ENCODE measurements around the gene WNK2. TPM values are rescaled to one million over a fixed set of nuclear protein-coding genes. Genes with fewer than 3 reads are reported as not detected.
A peak's percentile ranks its signal among the peaks of the same experiment; 100 is the strongest.
"Not testable (repeated sequence)": the region's sequence is repeated elsewhere in the genome, so short reads cannot be mapped to it uniquely, and the experiment has no call there.

The WNK2 gene
- total RNA-seq, 4 donors from 2014 or later = 18.6 to 89.9 (median 40.8) TPM

- 89% methylated on average over 6 of the region's 6 CpGs for WGBS
- Histone ChIP-seq H3K9me3 (peaks cover 0 to 6% (median 0%) of the 10 kb centered on the region in 4 donors), H3K4me3 (no peak overlapping the region), H3K27ac (replicated peaks in 1 of 4) (no peak overlapping the region), H3K36me3 (no peaks in the 10 kb centered on the region), H3K27me3 (peaks cover 0 to 4% (median 0%) of the 10 kb centered on the region in 4 donors), H3K4me1 (peaks cover 0 to 4% (median 0%) of the 10 kb centered on the region in 4 donors)
- intact Hi-C loops (cut with DNase I) = no loop called here
- TF ChIP-seq POLR2A (IDR thresholded peaks at IDR 0.05; ENCODE audit: low read depth) (no peak), EP300 (IDR thresholded peaks at IDR 0.05) (no peak), POLR2AphosphoS5 (IDR thresholded peaks at IDR 0.05) (no peak)
- TF ChIP-seq, protein P1, sequence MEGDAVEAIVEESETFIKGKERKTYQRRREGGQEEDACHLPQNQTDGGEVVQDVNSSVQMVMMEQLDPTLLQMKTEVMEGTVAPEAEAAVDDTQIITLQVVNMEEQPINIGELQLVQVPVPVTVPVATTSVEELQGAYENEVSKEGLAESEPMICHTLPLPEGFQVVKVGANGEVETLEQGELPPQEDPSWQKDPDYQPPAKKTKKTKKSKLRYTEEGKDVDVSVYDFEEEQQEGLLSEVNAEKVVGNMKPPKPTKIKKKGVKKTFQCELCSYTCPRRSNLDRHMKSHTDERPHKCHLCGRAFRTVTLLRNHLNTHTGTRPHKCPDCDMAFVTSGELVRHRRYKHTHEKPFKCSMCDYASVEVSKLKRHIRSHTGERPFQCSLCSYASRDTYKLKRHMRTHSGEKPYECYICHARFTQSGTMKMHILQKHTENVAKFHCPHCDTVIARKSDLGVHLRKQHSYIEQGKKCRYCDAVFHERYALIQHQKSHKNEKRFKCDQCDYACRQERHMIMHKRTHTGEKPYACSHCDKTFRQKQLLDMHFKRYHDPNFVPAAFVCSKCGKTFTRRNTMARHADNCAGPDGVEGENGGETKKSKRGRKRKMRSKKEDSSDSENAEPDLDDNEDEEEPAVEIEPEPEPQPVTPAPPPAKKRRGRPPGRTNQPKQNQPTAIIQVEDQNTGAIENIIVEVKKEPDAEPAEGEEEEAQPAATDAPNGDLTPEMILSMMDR (IDR thresholded peaks at IDR 0.05) = no peak
- peak; percentile 84 for DNase-seq (ENCODE audit: extremely low spot score)
Measured at GRCh38 chr9:93340091-93340490, 156.2 kb downstream of the WNK2 start.

DNA sequence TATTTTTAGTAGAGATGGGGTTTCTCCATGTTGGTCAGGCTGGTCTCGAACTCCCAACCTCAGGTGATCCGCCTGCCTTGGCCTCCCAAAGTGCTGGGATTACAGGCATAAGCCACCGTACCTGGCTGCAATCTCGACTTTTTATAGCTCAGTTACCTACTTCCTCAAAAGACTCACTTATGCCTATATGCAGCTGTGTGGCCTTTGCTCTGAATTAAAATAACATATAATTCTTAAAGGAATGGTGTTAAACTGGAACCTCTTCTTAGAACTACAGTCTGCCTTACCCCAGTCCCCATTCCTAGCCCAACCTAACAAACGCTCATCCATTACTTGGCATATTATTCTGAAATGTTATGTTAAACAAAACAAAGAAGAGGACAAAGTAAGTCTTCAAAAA lies 157.9 kb downstream of the WNK2 start:
- intact Hi-C loops (cut with DNase I); DNase-seq (ENCODE audit: extremely low spot score): not testable (repeated sequence)
- WGBS = 79% methylated on average over 4 of the region's 5 CpGs

DNA sequence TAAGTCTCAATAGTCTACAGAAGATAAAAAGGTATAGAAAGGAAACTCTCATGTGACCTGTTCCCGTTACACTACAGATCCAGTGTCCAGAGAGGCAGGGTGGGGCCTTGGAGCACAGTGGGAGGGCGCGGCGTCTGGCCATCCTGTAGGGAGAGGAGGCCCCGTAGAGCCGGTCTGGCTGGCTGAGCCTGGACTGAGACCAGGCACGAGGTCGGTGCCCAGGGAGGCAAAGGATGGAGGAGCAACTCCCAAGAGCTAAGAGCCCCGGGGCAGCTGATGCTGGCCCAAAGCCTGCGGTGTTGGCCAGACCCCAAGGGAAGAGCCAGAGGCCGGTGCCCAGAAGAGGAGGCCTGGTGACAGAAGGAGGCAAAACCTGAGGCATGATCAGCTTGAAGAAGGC lies 158.5 kb downstream of the WNK2 start:
- 83% methylated on average over 11 of the region's 11 CpGs for WGBS
- H3K9me3 ChIP-seq; H3K4me3 ChIP-seq; intact Hi-C loops (cut with DNase I); H3K36me3 ChIP-seq: not testable (repeated sequence)
- Histone ChIP-seq H3K4me1 (peaks cover 11 to 17% (median 13%) of the 10 kb centered on the region in 4 donors), H3K27me3 (peaks cover 0 to 11% (median 2%) of the 10 kb centered on the region in 4 donors), H3K27ac (replicated peaks in 1 of 4) (peak overlapping the region in 1 of 4 donors; percentile 33)
- DNase-seq (ENCODE audit: extremely low spot score) = peak; percentile 90

More for the DNA sequence above, 157.9 kb downstream of the WNK2 start:
- H3K4me3 ChIP-seq; H3K27ac ChIP-seq (replicated peaks in 1 of 4); H3K36me3 ChIP-seq; H3K9me3 ChIP-seq: not testable (repeated sequence)
- peaks cover 11 to 17% (median 13%) of the 10 kb centered on the region in 4 donors for H3K4me1 ChIP-seq
- peaks cover 0 to 11% (median 2%) of the 10 kb centered on the region in 4 donors for H3K27me3 ChIP-seq

GRCh38 chr9:93343663-93344062 lies 159.7 kb downstream of the WNK2 start:
- Histone ChIP-seq H3K4me3 (no peak overlapping the region), H3K4me1 (peaks cover 11 to 17% (median 13%) of the 10 kb centered on the region in 4 donors), H3K27me3 (peaks cover 0 to 11% (median 2%) of the 10 kb centered on the region in 4 donors), H3K36me3 (no peaks in the 10 kb centered on the region), H3K9me3 (peaks cover 0 to under 1% (median 0%) of the 10 kb centered on the region in 4 donors), H3K27ac (replicated peaks in 1 of 4) (no peak overlapping the region)
- WGBS = 75% methylated on average over 9 of the region's 9 CpGs
- DNase-seq (ENCODE audit: extremely low spot score) = no peak
- intact Hi-C loops (cut with DNase I) = no loop called here
- TF ChIP-seq POLR2AphosphoS5 (IDR thresholded peaks at IDR 0.05) (no peak), POLR2A (IDR thresholded peaks at IDR 0.05; ENCODE audit: low read depth) (no peak), EP300 (IDR thresholded peaks at IDR 0.05) (no peak)
- TF ChIP-seq, protein P1 (IDR thresholded peaks at IDR 0.05) = no peak

DNA sequence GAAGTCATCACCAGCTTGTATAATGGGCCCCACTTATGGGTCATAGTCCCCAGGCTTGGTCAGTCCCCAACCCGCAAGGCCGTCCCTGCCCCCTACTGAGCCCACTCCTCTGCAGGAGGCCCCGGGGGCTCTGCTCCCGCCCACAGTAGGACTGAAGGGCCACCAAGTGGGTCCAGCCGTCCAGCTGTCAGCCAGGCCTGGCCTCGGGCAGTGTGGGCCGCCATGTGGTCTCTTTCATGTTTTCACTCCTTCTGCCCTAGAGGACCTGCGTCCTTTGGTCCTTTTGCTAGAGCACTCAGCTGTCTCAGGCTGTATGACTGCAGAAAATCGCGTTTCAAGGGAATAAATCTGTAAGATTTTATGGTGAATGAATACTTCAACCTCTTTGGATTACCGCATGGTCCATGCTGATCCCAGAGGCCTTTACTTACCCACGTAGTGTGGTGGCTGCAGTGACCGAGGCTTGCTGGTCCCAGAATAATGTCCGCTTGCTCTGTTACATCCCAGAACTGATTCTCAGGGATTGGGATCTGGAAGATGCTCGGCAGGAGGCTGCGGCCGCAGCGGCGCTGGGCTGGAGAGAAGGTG lies 161.8 kb downstream of the WNK2 start:
- 50% methylated on average over 7 of the region's 19 CpGs for WGBS
- TF ChIP-seq POLR2AphosphoS5 (IDR thresholded peaks at IDR 0.05) (no peak), EP300 (IDR thresholded peaks at IDR 0.05) (no peak)
- TF ChIP-seq, protein P1 (IDR thresholded peaks at IDR 0.05) = no peak
- H3K27ac ChIP-seq (replicated peaks in 1 of 4) = no peak overlapping the region

More for the DNA sequence above, 161.8 kb downstream of the WNK2 start:
- peaks cover 11 to 17% (median 13%) of the 10 kb centered on the region in 4 donors for H3K4me1 ChIP-seq
- no peak for DNase-seq (ENCODE audit: extremely low spot score)
- no peaks in the 10 kb centered on the region for H3K36me3 ChIP-seq
- no peaks in the 10 kb centered on the region for H3K9me3 ChIP-seq
- H3K27me3 ChIP-seq = peaks cover 0 to 11% (median 2%) of the 10 kb centered on the region in 4 donors
- peak overlapping the region; percentile 55 to 66 (median 58) for H3K4me3 ChIP-seq
- intact Hi-C loops (cut with DNase I) = no loop called here

Measured in esophagus muscularis mucosa (tissue), 4 donors.